HG03558 (cell line): Measurements from ENCODE around the gene FGF9.

Experiments used
- ATAC-seq: cut with Tn5 transposase; IDR thresholded peaks from one replicate; pipeline ENCODE4 v1.9.1; 2021; ENCODE audit warnings: moderate number of reproducible peaks; ENCODE audit not compliant: unreplicated experiment; ENCODE audit errors: extremely low read depth

The FGF9 gene

GRCh38 chr13:21749410-21749809 lies 78.5 kb downstream of the FGF9 start:
- ATAC-seq = no peak

GRCh38 chr13:21752501-21752900 lies 81.6 kb downstream of the FGF9 start:
- no peak for ATAC-seq

- no peak for ATAC-seq
Observed at GRCh38 chr13:21753117-21753729, 82.3 kb downstream of the FGF9 start.
